ENCODE data around the gene GALNTL6. TPM values are rescaled to one million over a fixed set of nuclear protein-coding genes. Genes with fewer than 3 reads are reported as not detected.

Gene GALNTL6
- total and polyA plus RNA-seq, 8 donors = 0.15 to 0.87 (median 0.58) TPM; not detected in 3

DNA sequence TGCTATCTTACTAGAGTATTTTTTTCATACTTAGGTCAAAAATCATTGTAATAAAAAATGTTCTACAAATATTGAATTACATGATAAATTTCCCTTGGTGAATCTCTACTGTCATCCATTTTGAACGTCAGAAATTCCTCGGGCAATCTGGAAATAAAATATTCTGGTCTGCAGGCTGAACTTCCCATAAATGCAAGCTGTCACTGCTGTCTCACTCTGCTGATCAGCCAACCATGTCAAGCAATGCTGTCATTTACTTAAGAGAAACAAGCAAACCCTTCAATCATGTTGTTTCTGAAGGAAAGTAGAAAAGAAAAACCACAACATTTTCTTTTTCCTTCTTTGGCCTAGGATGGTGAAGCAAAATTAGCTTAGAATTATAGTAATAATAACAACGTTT, 841.3 kb downstream of the GALNTL6 start:
- WGBS, 5 donors = 52 to 72% (median 68%) methylated on average over 3 of the region's 3 CpGs
- H3K27ac ChIP-seq = no peak overlapping the region
- intact Hi-C loops (cut with DNase I; ENCODE audit: low total_unique reads) = no loop called here
- H3K9me3 ChIP-seq = no peaks in the 10 kb centered on the region
- peaks cover 0 to 4% (median 0%) of the 10 kb centered on the region in 4 donors for H3K4me1 ChIP-seq
- no peaks in the 10 kb centered on the region for H3K36me3 ChIP-seq
- no peak for TF ChIP-seq POLR2AphosphoS5 (IDR thresholded peaks at IDR 0.05)
- TF ChIP-seq, protein P1, sequence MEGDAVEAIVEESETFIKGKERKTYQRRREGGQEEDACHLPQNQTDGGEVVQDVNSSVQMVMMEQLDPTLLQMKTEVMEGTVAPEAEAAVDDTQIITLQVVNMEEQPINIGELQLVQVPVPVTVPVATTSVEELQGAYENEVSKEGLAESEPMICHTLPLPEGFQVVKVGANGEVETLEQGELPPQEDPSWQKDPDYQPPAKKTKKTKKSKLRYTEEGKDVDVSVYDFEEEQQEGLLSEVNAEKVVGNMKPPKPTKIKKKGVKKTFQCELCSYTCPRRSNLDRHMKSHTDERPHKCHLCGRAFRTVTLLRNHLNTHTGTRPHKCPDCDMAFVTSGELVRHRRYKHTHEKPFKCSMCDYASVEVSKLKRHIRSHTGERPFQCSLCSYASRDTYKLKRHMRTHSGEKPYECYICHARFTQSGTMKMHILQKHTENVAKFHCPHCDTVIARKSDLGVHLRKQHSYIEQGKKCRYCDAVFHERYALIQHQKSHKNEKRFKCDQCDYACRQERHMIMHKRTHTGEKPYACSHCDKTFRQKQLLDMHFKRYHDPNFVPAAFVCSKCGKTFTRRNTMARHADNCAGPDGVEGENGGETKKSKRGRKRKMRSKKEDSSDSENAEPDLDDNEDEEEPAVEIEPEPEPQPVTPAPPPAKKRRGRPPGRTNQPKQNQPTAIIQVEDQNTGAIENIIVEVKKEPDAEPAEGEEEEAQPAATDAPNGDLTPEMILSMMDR (IDR thresholded peaks at IDR 0.05) = no peak
- TF ChIP-seq POLR2A (IDR thresholded peaks at IDR 0.05) = no peak
- no peak for TF ChIP-seq EP300 (IDR thresholded peaks at IDR 0.05)
- H3K4me3 ChIP-seq = no peak overlapping the region
- no peaks in the 10 kb centered on the region for H3K27me3 ChIP-seq
- no peak for DNase-seq

DNA sequence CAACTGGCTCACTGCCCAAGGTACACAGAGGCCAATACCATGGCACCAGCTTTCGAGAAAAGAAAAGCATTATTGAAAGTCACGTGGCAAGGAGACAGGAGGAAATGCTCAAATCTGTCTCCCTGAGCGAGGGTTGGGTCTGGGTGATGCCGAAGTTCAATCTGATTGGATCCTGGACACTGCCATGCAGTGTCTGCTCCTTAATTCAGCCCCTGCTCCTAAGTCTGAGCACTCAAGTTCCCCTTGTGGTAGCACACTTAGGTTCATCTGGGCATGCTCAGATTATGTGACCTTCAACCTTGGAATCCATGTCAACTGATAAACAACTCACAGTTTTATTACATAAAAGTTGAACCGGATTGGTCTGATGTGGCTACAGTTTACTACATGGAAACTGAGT, 842.9 kb downstream of the GALNTL6 start:
- Histone ChIP-seq H3K4me3 (no peak overlapping the region), H3K27me3 (no peaks in the 10 kb centered on the region), H3K27ac (no peak overlapping the region), H3K36me3 (no peaks in the 10 kb centered on the region), H3K9me3 (no peaks in the 10 kb centered on the region), H3K4me1 (peaks cover 0 to 4% (median 0%) of the 10 kb centered on the region in 4 donors)
- no peak for TF ChIP-seq POLR2AphosphoS5 (IDR thresholded peaks at IDR 0.05)
- TF ChIP-seq, protein P1 (IDR thresholded peaks at IDR 0.05) = no peak
- TF ChIP-seq POLR2A (IDR thresholded peaks at IDR 0.05) = no peak
- TF ChIP-seq EP300 (IDR thresholded peaks at IDR 0.05) = no peak
- intact Hi-C loops (cut with DNase I; ENCODE audit: low total_unique reads) = no loop called here
- no peak for DNase-seq
- 66 to 81% (median 75%) methylated on average over 5 of the region's 5 CpGs for WGBS, 5 donors

DNA sequence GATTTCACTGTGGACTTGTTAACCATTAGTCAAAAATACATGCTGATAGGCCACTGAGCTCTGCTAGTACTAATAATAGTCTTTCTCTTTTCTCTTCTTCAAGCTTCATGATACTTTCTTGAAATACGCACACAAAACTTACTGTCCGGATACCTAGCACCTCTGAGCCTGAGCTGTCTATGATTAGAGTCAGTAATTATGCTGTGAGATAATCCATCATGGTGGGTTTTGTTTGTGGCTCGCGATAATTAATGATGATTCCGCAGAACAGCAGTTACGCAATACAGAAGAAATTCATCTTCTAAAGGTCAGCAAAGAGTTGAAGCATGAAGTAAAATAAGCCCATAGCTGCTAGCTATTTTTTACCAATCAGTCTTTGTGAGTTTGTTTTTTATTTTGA, 843.9 kb downstream of the GALNTL6 start:
- Histone ChIP-seq H3K4me3 (no peak overlapping the region), H3K36me3 (no peaks in the 10 kb centered on the region), H3K27me3 (no peaks in the 10 kb centered on the region), H3K4me1 (peaks cover 0 to 4% (median 0%) of the 10 kb centered on the region in 4 donors), H3K27ac (no peak overlapping the region), H3K9me3 (no peaks in the 10 kb centered on the region)
- intact Hi-C loops (cut with DNase I; ENCODE audit: low total_unique reads) = no loop called here
- DNase-seq = peak in 1 of 2 donors; percentile 33
- TF ChIP-seq EP300 (IDR thresholded peaks at IDR 0.05) = no peak
- TF ChIP-seq POLR2AphosphoS5 (IDR thresholded peaks at IDR 0.05) = no peak
- TF ChIP-seq POLR2A (IDR thresholded peaks at IDR 0.05) = no peak
- TF ChIP-seq, protein P1 (IDR thresholded peaks at IDR 0.05) = no peak
- WGBS, 5 donors = 61 to 87% (median 76%) methylated on average over 6 of the region's 6 CpGs

DNA sequence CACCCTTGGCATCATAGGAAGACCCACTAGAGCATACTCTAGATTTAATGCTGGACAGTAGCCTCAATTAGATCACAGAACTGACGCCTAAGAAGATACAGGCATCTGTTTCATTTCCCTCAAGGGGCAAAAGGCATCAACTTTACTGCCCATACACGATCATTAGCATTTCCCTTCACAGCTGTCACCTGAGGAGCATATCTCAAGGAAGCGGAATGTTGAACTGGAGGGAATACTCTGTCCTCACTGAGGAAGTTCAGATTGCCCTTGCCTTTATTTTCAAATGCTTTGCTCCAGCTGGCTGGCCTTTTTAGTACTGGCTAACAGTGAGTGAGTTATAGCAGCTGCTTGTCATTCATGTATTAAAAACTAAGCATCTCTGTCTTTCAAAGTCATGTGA, 847.0 kb downstream of the GALNTL6 start:
- no peak for DNase-seq
- H3K36me3 ChIP-seq = no peaks in the 10 kb centered on the region
- no peak overlapping the region for H3K27ac ChIP-seq
- no peaks in the 10 kb centered on the region for H3K27me3 ChIP-seq
- peaks cover 0 to 4% (median 0%) of the 10 kb centered on the region in 4 donors for H3K4me1 ChIP-seq
- WGBS, 5 donors = 50 to 81% (median 61%) methylated on average over 3 of the region's 3 CpGs
- TF ChIP-seq EP300 (IDR thresholded peaks at IDR 0.05) (no peak), POLR2A (IDR thresholded peaks at IDR 0.05) (no peak), POLR2AphosphoS5 (IDR thresholded peaks at IDR 0.05) (no peak)
- TF ChIP-seq, protein P1 (IDR thresholded peaks at IDR 0.05) = no peak
- no peaks in the 10 kb centered on the region for H3K9me3 ChIP-seq
- intact Hi-C loops (cut with DNase I; ENCODE audit: low total_unique reads) = no loop called here
- no peak overlapping the region for H3K4me3 ChIP-seq

All from stomach (tissue), 9 donors.